Activated CD8-positive, alpha-beta memory T cell treated with anti-CD3 and anti-CD28 coated beads, Interleukin-2, amount 50 U/mL, for 48 hours (primary cell): ENCODE results near the gene BAZ1B.
"Not testable (repeated sequence)": the region's sequence is repeated elsewhere in the genome, so short reads cannot be mapped to it uniquely, and the experiment has no call there.

Experiments
- DNase-seq: peaks from one replicate; pipeline ENCODE4 v3.0.0-alpha.2; 2020

Gene BAZ1B

GRCh38 chr7:73424489-73424885 lies 97.6 kb downstream of the BAZ1B start:
- no peak for DNase-seq

- DNase-seq = no peak
These were observed 98.3 kb downstream of the BAZ1B start for GRCh38 chr7:73423519-73424488.

GRCh38 chr7:73420610-73421009 lies 101.5 kb downstream of the BAZ1B start:
- DNase-seq = not testable (repeated sequence)

DNA sequence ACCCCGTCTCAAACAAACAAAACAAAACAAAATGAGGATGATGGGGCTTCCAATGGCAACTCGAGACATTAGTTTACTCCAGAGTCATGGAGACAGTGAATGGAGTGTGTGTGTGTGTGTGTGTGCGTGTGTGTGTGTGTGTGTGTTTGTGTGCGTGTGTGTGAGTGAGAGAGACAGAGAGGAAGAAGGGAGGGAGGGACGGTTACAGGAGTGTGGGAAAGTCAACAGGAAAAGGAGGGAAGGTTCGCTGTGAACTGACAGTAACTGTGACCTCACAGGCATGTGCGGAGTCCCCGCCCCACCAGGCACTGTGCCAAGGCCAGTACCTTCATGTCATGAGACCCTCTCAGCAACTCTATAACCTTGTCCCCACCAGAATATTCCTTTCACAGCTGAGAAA lies 102.1 kb downstream of the BAZ1B start:
- not testable (repeated sequence) for DNase-seq

DNA sequence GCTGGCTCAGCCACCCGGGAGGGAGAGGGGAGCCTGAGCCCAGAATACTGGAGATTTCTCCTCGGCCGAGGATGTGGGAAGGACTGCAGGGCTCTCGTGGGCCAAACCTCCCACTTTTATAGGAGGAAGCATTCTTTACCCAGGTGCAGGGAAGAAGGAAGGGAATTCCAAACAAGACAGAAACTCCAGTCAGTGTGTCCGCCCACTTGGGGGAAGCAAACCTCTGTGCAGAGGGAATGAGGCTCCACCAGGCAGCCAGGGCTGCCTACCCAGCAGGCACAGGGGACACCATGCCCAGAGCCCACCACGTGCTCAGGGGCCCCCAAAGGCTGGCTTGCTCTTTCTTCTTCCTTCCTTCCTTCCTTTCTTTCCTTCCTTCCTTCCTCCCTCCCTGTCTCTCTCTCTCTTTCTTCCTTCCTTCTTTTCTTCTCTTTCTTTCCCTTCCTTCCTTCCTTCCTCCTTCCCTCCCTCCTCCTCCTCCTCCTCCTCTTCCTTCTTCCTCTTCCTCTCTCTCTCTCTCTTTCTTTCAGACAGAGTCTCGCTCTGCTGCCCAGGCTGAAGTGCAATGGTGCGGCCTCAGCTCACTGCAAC lies 103.9 kb downstream of the BAZ1B start:
- no peak for DNase-seq

- DNase-seq = not testable (repeated sequence)
These were observed 111.5 kb downstream of the BAZ1B start for GRCh38 chr7:73410541-73411131.

DNA sequence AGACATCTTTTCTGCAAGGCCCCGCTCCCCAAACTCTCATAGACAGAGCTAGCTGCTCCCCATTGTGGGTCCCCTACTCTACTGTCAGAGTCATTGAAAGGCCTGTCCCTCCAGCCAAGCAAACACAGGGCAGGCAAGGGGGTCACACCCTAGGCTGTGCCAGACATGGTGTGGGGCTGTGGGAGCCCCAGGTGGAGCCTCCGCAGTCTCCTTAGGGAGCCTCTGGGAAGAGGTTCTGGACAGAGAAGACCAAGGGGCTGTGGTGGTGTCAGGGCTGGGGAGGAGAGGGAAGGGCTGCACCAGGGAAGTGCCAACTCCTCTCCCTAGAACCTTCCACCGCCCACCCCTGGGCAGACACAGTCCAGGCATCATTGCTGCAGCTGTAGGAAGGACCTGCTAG lies 117.2 kb downstream of the BAZ1B start:
- DNase-seq = not testable (repeated sequence)

DNA sequence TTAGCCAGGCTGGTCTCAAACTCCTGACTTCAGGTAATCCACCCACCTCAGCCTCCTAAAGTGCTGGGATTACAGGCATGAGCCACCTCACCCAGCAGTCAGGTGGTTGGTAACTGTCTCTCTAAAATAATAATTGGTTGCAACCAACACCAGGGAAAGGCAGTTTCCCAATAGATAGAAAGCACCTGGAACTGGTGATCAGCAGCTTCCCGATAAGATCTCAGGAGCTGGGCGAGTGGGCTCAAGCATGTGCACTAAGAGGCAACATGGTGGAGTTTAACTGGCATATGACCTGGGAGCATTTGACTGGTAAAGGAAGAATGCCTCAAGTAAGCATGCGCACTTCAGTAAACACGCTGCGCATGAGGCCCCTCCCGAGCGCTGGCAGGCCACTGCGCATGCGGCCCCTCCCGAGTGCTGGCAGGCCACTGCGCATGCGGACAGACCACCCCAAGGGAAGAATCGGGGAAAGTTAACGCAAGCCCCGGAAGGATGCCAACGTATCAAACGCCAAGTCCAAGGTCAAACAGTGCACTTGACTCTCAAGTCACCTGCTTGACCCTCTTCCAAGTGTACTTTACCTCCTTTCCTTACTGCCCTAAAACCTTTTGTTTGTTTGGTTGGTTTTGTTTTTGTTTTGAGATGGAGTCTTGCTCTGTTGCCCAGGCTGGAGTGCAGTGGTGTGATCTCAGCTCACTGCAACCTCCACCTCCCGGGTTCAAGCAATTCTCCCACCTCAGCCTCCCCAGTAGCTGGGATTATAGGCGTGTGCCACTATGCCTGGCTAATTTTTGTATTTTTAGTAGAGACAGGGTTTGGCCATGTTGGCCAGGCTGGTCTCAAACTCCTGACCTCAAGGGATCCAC lies 122.7 kb downstream of the BAZ1B start:
- DNase-seq = peak; percentile 88

DNA sequence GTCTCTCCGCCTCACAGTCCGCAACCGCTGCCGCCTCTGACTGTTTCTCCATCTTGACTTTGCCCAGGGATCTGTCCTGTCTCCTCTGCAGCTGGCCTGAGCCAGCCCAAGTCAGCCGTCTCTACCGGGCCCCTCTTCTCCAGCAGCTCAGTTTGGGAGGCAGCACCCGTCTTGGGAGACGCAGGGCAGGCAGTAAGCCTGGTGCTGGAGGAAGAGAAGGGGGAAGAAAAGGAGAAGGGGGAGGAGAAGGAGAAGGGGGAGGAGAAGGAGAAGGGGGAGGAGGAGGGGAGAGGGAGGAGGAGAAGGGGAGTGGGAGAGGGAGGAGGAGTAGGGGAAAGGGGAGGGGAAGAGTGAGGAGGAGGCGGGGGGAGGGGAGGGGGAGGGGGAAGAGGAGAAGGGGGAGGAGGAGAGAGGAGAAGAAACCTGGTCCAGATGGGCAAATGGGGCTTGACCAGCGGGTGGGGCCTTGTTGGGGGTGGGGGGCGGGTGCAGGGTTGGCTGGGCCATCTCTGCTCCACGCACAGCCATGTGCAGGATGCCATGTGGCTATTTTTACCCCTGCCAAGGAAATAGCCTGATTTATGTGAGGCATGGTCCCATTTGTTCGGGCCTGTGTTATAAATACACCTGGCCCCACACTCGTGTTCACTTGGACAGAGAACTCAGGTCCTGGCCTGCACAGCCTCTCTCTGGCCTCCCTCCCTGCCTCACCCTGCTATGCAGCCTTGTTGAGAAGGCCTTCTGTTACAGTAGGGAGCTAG lies 124.4 kb downstream of the BAZ1B start:
- no peak for DNase-seq

GRCh38 chr7:73395538-73396503 lies 126.3 kb downstream of the BAZ1B start:
- DNase-seq = no peak

- DNase-seq = no peak
These were observed 127.7 kb downstream of the BAZ1B start for GRCh38 chr7:73394422-73394821.

DNA sequence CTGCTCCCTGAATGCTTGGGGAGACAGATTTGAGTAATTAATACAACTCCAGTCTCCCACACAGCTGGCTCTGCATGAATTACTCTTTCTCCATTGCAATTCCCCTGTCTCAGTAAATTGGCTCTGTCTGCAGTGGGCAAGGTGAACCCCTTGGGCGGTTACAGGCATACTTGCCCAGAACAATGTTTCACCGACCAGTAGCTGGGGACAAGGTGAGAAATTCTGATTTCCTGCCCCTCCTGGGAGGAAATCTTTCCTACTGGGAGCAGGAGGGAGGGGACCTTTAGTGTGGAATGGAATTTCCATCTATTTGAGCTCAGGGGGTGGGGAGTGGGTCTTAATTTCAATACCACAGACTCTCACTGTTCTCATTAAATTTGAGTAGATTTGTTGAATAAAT lies 130.7 kb downstream of the BAZ1B start:
- no peak for DNase-seq
